Activated CD4-positive, alpha-beta memory T cell treated with anti-CD3 and anti-CD28 coated beads for 36 hours (primary cell): ENCODE measurements around the gene CACNA1B. TPM values are rescaled to one million over a fixed set of nuclear protein-coding genes. Genes with fewer than 3 reads are reported as not detected.

Source experiments
- CTCF ChIA-PET: fragments of 350-600 bp; sonication (Branson Sonifier 250); formaldehyde crosslinking; loops from one replicate; lab custom pipeline; 2021; ENCODE audit warnings: antibody characterized with exemption, inconsistent platforms; lab: Charles Lee
- POLR2A ChIA-PET: fragments of 350-600 bp; sonication (Branson Sonifier 250); formaldehyde crosslinking; loops from one replicate; lab custom pipeline; 2021; ENCODE audit warnings: antibody characterized with exemption; lab: Charles Lee
- DNase-seq: peaks from one replicate; pipeline ENCODE4 v3.0.0-alpha.2; 2020
- H3K27ac Mint-ChIP-seq: one replicate; pipeline ENCODE4 v1.8.0; 2021; ENCODE audit warnings: mixed read lengths
- H3K27me3 Mint-ChIP-seq: one replicate; pipeline ENCODE4 v1.8.0; 2021; ENCODE audit warnings: mixed read lengths
- H3K36me3 Mint-ChIP-seq: one replicate; pipeline ENCODE4 v1.8.0; 2021; ENCODE audit warnings: mixed read lengths
- H3K4me1 Mint-ChIP-seq: one replicate; pipeline ENCODE4 v1.8.0; 2021; ENCODE audit warnings: low read depth, mixed read lengths
- H3K4me3 Mint-ChIP-seq: one replicate; pipeline ENCODE4 v1.8.0; 2021; ENCODE audit warnings: mild to moderate bottlenecking, mixed read lengths
- H3K9me3 Mint-ChIP-seq: one replicate; pipeline ENCODE4 v1.8.0; 2021; ENCODE audit warnings: mixed read lengths
- intact Hi-C: fragments of 100-400 bp; cut with micrococcal nuclease; formaldehyde crosslinking; loops from one replicate; pipeline ENCODE4 v1.15.1; 2023
- total RNA-seq, 2 experiments: library from RNA; stranded (reverse); gene quantifications; one replicate each; pipeline ENCODE4 v1.2.3, GENCODE V29; 2021

CACNA1B gene
- total RNA-seq, 2 experiments from 2014 or later = 0.02 to 0.17 TPM

GRCh38 chr9:137873858-137874362, 3.7 kb upstream of the CACNA1B start:
- Mint-ChIP-seq H3K4me1 (no peaks in the 10 kb centered on the region), H3K27ac (no peak overlapping the region), H3K4me3 (no peak overlapping the region), H3K27me3 (peaks cover 35% of the 10 kb centered on the region), H3K36me3 (peaks cover 2% of the 10 kb centered on the region), H3K9me3 (no peaks in the 10 kb centered on the region)
- intact Hi-C loops = no loop called here
- no peak for DNase-seq
- ChIA-PET CTCF (no interaction called here), POLR2A (no interaction called here)

- Mint-ChIP-seq H3K4me1 (no peaks in the 10 kb centered on the region), H3K27ac (no peak overlapping the region), H3K4me3 (no peak overlapping the region), H3K36me3 (peaks cover 2% of the 10 kb centered on the region), H3K27me3 (peaks cover 38% of the 10 kb centered on the region), H3K9me3 (no peaks in the 10 kb centered on the region)
- ChIA-PET POLR2A (no interaction called here), CTCF (no interaction called here)
- DNase-seq = no peak
- intact Hi-C loops = no loop called here
Observed at GRCh38 chr9:137875354-137875753, 2.2 kb upstream of the CACNA1B start.

GRCh38 chr9:137875846-137876245, 1.7 kb upstream of the CACNA1B start:
- H3K27ac Mint-ChIP-seq = no peak overlapping the region
- ChIA-PET CTCF (no interaction called here), POLR2A (no interaction called here)
- no peaks in the 10 kb centered on the region for H3K9me3 Mint-ChIP-seq
- H3K36me3 Mint-ChIP-seq = peaks cover 2% of the 10 kb centered on the region
- intact Hi-C loops = no loop called here
- DNase-seq = no peak
- H3K4me1 Mint-ChIP-seq = no peaks in the 10 kb centered on the region
- no peak overlapping the region for H3K4me3 Mint-ChIP-seq
- H3K27me3 Mint-ChIP-seq = peaks cover 38% of the 10 kb centered on the region

- peaks cover 38% of the 10 kb centered on the region for H3K27me3 Mint-ChIP-seq
- DNase-seq = no peak
- no peak overlapping the region for H3K4me3 Mint-ChIP-seq
- peaks cover 2% of the 10 kb centered on the region for H3K36me3 Mint-ChIP-seq
- intact Hi-C loops = no loop called here
- POLR2A ChIA-PET = no interaction called here
- no peak overlapping the region for H3K27ac Mint-ChIP-seq
- no peaks in the 10 kb centered on the region for H3K4me1 Mint-ChIP-seq
- CTCF ChIA-PET = no interaction called here
- no peaks in the 10 kb centered on the region for H3K9me3 Mint-ChIP-seq
Observed at GRCh38 chr9:137876269-137876668, 1.3 kb upstream of the CACNA1B start.

GRCh38 chr9:137876781-137877386, 698 bp upstream of the CACNA1B start:
- Mint-ChIP-seq H3K9me3 (no peaks in the 10 kb centered on the region), H3K27ac (no peak overlapping the region), H3K4me3 (no peak overlapping the region), H3K27me3 (peaks cover 37% of the 10 kb centered on the region), H3K4me1 (no peaks in the 10 kb centered on the region), H3K36me3 (peaks cover 2% of the 10 kb centered on the region)
- ChIA-PET POLR2A (no interaction called here), CTCF (no interaction called here)
- no peak for DNase-seq
- intact Hi-C loops = no loop called here

- Mint-ChIP-seq H3K9me3 (no peaks in the 10 kb centered on the region), H3K4me3 (no peak overlapping the region), H3K27ac (no peak overlapping the region), H3K27me3 (peaks cover 35% of the 10 kb centered on the region), H3K36me3 (peaks cover 2% of the 10 kb centered on the region), H3K4me1 (no peaks in the 10 kb centered on the region)
- DNase-seq = peak; percentile 38
- POLR2A ChIA-PET = no interaction called here
- intact Hi-C loops = no loop called here
- CTCF ChIA-PET = no interaction called here
Observed at GRCh38 chr9:137878146-137878941, 762 bp downstream of the CACNA1B start.

- Mint-ChIP-seq H3K4me3 (no peak overlapping the region), H3K27me3 (peaks cover 29% of the 10 kb centered on the region), H3K36me3 (peaks cover 2% of the 10 kb centered on the region), H3K4me1 (no peaks in the 10 kb centered on the region), H3K27ac (no peak overlapping the region), H3K9me3 (no peaks in the 10 kb centered on the region)
- ChIA-PET CTCF (no interaction called here), POLR2A (no interaction called here)
- intact Hi-C loops = no loop called here
- no peak for DNase-seq
Observed at GRCh38 chr9:137879052-137879451, 1.5 kb downstream of the CACNA1B start.

GRCh38 chr9:137879566-137880150, 2.1 kb downstream of the CACNA1B start:
- Mint-ChIP-seq H3K4me3 (no peak overlapping the region), H3K4me1 (no peaks in the 10 kb centered on the region), H3K36me3 (peaks cover 2% of the 10 kb centered on the region), H3K9me3 (no peaks in the 10 kb centered on the region), H3K27me3 (peaks cover 28% of the 10 kb centered on the region), H3K27ac (no peak overlapping the region)
- intact Hi-C loops = no loop called here
- CTCF ChIA-PET = no interaction called here
- POLR2A ChIA-PET = no interaction called here
- no peak for DNase-seq

- Mint-ChIP-seq H3K9me3 (no peaks in the 10 kb centered on the region), H3K36me3 (peaks cover 2% of the 10 kb centered on the region), H3K27me3 (peaks cover 21% of the 10 kb centered on the region), H3K4me1 (no peaks in the 10 kb centered on the region), H3K4me3 (no peak overlapping the region), H3K27ac (no peak overlapping the region)
- CTCF ChIA-PET = no interaction called here
- intact Hi-C loops = no loop called here
- POLR2A ChIA-PET = interaction anchor here (0.6 kb wide), 1 partner anchor 227 kb away, joined by 3 read pairs; no protein-coding TSS in a partner anchor
- no peak for DNase-seq
Observed at GRCh38 chr9:137880160-137880975, 2.8 kb downstream of the CACNA1B start.

GRCh38 chr9:137880976-137881530, 3.5 kb downstream of the CACNA1B start:
- Mint-ChIP-seq H3K36me3 (peaks cover 2% of the 10 kb centered on the region), H3K27ac (no peak overlapping the region), H3K27me3 (peaks cover 14% of the 10 kb centered on the region), H3K4me1 (no peaks in the 10 kb centered on the region), H3K9me3 (no peaks in the 10 kb centered on the region), H3K4me3 (no peak overlapping the region)
- CTCF ChIA-PET = no interaction called here
- no peak for DNase-seq
- intact Hi-C loops = no loop called here
- POLR2A ChIA-PET = interaction anchor here (0.6 kb wide), 1 partner anchor 227 kb away, joined by 3 read pairs; no protein-coding TSS in a partner anchor

- intact Hi-C loops = no loop called here
- H3K4me1 Mint-ChIP-seq = no peaks in the 10 kb centered on the region
- ChIA-PET POLR2A (no interaction called here), CTCF (no interaction called here)
- H3K36me3 Mint-ChIP-seq = no peaks in the 10 kb centered on the region
- H3K27ac Mint-ChIP-seq = no peak overlapping the region
- peaks cover 8% of the 10 kb centered on the region for H3K27me3 Mint-ChIP-seq
- H3K9me3 Mint-ChIP-seq = no peaks in the 10 kb centered on the region
- no peak overlapping the region for H3K4me3 Mint-ChIP-seq
- no peak for DNase-seq
Observed at GRCh38 chr9:137881591-137882505, 4.3 kb downstream of the CACNA1B start.
